LNCAP (cell line): ENCODE results near the gene GPR68.

Experiments
- CTCF ChIP-seq: fragments of 450-650 bp; IDR thresholded peaks from 2 replicates; pipeline ENCODE4 v1.5.1; 2017; ENCODE audit warnings: mild to moderate bottlenecking

GPR68 gene

DNA sequence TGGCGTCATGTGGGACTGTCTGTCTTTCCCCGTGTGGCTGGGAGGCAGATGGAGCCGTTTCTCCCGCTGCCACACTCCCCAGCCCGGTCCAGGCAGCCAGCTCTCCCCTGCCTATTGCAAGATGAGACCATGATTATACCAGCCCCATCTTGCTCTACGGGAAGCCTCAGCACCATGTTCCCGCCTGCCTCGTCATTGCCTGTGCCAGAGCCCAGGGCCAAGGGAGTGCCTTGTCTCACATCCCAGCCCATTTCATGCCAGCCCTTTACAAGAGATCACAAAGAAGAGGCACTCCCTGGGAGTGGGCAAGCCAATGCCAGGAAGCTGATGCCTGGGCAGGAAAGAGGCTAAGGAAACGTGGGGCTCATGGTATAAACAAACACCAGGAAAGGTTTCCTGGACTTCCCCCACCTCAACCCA lies 23.9 kb downstream of the GPR68 start:
- TF ChIP-seq CTCF = no peak

DNA sequence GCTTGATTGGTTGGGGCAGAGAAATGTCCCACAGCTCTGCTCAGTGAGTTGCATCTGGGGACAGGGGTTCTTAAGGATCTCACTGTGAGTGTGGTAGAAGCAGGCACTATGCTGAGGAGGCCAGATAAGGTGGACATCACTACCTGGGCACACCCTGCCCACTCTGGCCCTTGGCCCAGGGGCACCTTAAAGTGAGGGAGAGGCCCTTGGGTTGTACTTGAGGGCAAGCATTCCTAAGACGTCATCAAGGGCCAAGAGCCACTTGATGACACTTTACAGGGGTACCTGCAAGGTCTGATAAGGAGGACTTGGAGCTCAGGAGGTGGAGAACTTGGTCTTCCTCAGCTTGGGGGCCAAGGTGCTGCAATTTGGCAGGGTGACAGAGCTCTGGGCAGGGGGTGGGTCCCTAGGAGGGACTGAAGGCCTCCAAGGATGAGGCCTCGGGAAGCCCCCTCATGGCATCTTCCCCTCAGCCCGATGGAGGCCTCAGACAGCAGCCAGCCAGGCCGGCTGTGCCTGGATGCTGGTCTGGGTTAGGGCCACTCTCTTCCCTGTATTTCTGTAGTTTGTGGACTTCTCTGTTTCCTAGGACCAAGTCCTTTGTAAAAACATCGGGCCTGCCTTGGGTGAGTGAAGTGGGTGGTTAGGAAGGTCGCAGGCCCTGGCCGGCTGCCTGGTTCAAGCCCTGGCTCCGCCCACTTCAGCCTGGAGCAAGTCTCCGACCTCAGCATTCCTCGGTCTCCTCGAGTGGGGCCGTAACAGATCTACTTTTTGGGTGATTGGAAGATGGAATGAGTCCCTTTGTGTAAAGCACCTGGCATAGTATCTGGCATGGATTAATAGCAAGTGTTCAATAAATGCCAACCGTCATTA lies 24.8 kb downstream of the GPR68 start:
- no peak for TF ChIP-seq CTCF

DNA sequence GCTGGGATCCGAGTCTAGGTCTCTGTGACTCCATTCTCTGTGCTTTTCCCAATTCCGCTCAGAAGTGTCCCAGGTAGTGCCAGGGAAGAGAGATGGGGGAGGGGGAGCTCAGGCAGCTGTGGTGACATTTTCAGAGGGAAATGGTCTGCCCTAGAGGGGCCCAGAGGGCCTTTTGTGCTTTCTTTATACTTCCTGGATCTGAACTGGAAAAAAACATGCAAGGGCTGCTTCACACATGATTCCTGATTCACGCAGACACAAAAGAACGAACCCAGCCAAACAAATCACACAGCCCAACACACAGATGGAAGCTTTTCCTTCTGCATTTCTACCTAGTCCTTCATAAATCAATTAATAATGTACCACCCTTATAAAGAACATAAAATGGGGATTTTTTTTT lies 26.5 kb downstream of the GPR68 start:
- no peak for TF ChIP-seq CTCF

GRCh38 chr14:91216731-91217226 lies 27.7 kb downstream of the GPR68 start:
- TF ChIP-seq CTCF = no peak

DNA sequence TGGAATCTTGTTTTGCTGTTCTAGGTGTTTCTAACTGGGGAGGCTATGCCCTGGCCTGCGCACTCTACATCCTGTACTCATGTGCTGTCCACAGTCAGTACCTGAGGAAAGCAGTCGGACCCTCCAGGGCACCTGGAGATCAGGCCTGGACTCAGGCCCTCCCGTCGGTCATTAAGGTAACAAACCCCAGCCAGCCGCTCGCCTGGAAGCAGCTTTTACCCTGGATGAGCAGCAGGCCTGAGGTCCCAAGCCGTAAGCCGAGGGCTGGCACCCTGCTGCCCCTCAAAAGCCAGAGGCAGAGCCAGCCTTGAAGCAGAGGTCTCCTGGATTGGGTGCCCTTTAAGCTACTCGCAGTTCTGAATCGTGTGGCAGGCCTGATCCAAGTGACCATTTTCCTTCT lies 29.1 kb downstream of the GPR68 start:
- no peak for TF ChIP-seq CTCF

- no peak for TF ChIP-seq CTCF
Measured at GRCh38 chr14:91214306-91214705, 30.2 kb downstream of the GPR68 start.

GRCh38 chr14:91211017-91211416 lies 33.5 kb downstream of the GPR68 start:
- no peak for TF ChIP-seq CTCF
